GM19463 (cell line): ENCODE results near the gene ZNF878.
"Not testable (repeated sequence)": the region's sequence is repeated elsewhere in the genome, so short reads cannot be mapped to it uniquely, and the experiment has no call there.

Experiments used
- ATAC-seq: cut with Tn5 transposase; IDR thresholded peaks from one replicate; pipeline ENCODE4 v1.9.1; 2021; ENCODE audit warnings: mild to moderate bottlenecking, moderate library complexity; ENCODE audit not compliant: unreplicated experiment

Gene ZNF878

GRCh38 chr19:12052497-12053169 lies at the start of gene ZNF878:
Gene ZNF878 (minus strand): TSS chr19:12052961. CDS start chr19:12052801, 160 bp downstream.
- ATAC-seq, result peak; percentile 83

GRCh38 chr19:12098040-12098439 lies 45.3 kb upstream of the ZNF878 start:
- no peak for ATAC-seq

DNA sequence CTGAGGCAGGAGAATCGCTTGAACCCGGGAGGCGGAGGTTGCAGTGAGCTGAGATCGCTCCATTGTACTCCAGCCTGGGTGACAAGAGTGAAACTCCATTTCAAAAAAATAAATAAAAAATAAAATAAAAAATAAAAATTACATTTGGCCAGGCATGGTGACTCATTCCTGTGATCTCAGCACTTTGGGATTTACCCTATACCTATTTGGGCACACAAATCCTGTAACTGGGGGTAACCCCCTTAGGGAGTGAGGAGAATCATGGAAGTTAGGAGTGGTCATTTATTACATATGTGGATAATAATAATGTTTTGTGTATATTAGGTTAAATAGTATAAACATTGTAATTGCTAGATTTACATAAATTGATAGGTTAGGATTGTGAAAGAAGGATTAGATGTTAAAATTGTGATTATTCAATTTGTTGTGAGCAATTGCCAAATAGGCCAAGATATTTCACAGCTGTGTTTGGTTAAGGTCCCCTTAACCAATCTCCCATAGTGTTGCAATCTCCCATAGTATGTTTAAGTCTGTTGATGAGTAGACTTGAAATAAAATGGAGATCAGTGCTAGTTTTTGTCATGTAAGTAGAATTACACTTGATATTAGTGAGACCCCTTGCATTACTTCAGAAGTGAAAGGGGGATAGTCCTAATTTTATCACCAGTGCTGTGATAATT lies 42.5 kb upstream of the ZNF878 start:
- no peak for ATAC-seq

- no peak for ATAC-seq
Measured at GRCh38 chr19:12093777-12094176, 41.0 kb upstream of the ZNF878 start.

GRCh38 chr19:12092956-12093355 lies 40.2 kb upstream of the ZNF878 start:
- ATAC-seq, result no peak

DNA sequence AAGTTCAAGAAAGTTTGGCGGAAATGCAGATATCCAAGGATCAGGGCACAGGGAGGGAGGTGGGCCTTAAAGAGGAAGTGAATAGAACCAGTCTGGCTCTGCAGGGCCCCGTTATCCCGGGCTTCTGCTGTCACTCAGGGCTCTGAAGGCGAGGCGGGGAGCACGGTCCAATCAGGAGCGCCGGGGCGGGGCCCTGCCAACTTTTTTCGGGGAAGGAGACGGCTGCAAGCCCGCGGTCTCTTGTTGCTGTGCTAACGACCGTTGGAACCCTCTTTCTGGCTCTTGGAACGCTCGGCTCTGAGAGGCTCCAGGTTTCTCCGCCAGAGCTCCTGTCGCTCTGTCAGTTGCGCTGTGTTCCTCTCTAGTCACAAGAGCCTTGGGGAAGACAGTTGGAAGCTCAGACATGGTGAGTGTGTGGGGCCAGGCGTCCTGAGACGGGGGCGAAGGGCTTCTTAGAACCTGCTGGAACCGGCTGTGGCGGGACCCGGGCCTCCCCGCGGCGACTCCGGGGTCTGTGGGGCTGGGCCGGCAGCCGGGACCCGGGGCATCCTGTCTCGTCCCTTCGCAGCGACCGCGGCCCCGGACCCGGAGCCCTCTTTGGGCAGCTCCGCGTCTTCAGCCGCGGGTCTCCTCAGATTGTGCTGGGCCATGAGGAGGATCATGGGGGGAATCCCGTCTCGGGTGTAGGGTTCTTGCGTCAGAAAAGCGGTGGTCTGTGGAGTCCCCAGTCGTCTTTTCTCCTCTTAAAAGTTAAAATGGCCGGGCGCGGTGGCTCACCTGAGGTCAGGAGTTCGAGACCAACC lies 39.5 kb upstream of the ZNF878 start:
- peak; percentile 60 for ATAC-seq

DNA sequence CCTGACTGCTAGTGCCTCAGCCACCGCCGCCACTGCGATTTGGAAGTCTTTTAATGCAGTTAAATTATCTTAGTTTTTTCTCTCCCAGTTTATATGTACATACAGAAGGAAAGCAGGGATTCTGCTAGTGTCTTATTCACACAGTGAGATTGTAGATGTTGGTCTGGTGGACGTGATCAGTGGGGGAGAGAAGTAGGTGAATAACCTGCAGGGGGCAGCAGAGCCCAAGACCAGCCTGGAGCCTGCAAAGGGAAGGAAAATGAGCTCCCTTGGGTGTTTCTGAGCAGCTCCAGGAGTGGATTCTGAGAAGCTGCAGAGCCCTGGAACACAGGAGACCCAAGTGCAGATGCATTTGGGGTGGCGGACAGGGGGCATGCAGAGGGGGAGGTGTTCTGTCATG lies 38.0 kb upstream of the ZNF878 start:
- no peak for ATAC-seq

DNA sequence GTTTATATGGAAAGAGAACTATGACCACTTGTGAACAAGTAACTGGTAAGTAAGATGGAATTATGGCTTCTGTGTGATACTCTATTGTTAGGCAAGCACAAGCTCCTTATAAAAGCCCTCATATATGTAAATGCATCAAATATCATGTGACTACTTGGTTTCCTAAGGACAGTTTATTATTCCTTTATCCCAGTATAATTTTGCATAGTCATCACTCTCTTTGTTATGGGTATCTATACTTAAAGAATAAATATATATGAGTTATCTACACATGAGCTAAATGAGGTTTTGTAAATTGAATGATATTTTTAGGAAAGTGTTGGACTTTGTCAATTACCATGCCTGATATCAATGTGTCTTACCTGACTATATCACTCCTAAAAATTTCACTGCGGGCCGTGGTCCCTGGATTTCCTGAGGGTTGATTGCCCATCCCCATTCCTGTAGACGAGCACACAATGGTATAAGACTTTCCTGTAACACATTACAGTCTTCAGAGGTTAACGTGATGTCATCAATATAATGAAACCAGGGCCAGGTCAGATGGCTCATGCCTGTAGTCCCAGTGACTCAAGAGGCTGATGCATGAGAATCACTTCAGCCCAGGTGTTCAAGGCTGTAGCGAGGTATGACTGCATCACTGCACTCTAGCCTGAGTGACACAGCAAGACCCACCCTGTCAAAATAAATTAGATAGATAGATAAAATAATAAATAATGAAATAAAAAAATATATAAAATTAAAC lies 32.5 kb upstream of the ZNF878 start:
- no peak for ATAC-seq

DNA sequence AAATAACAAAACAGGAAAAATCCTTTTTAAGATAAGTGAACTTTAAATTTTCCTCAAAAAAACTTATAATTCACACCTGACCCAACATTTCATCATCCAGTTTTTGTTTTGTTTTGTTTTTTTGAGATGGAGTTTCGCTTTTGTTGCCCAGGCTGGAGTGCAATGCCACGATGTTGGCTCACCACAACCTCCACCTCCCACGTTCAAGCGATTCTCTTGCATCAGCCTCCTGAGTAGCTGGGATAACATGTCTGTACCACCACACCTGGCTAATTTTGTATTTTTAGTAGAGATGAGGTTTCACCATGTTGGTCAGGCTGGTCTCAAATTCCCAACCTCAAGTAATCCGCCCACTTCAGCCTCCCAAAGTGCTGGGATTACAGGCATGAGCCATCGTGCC lies 30.6 kb upstream of the ZNF878 start:
- not testable (repeated sequence) for ATAC-seq

GRCh38 chr19:12077375-12077774 lies 24.6 kb upstream of the ZNF878 start:
- ATAC-seq, result no peak

DNA sequence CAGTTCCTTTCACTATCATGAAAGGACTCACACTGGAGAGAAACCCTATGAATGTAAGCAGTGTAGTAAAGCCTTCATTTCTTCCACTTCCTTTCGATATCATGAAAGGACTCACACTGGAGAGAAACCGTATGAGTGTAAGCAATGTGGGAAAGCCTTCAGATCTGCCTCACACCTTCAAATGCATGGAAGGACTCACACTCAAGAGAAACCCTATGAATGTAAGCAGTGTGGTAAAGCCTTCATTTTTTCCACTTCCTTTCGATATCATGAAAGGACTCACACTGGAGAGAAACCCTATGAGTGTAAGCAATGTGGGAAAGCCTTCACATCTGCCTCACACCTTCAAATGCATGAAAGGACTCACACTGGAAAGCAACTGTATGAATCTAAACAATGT lies 23.6 kb upstream of the ZNF878 start:
- ATAC-seq, result not testable (repeated sequence)

DNA sequence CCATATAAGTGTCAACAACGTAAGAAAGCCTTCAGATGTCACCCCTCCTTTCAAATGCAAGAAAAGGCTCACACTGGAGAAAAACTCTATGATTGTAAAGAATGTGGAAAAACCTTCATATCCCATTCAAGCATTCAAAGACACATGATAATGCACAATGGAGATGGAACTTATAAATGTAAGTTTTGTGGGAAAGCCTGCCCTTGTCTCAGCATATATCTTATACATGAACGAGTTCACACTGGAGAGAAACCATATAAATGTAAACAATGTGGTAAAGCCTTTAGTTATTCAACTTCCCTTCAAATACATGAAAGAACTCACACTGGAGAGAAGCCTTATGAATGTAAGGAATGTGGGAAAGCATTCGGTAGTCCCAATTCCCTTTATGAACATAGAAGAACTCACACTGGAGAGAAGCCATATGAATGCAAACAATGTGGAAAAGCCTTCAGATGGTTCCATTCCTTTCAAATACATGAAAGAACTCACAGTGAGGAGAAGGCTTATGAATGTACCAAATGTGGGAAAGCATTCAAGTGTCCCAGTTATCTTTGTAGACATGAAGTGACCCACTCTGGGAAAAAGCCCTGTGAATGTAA lies 22.9 kb upstream of the ZNF878 start:
- ATAC-seq, result no peak

- ATAC-seq, result peak; percentile 83
Measured at GRCh38 chr19:12064590-12065538, 12.1 kb upstream of the ZNF878 start, which contains the start of gene ZNF844. Gene ZNF844 (plus strand): TSS chr19:12064731. CDS start chr19:12064874, 143 bp downstream.

- ATAC-seq, result no peak
Measured at GRCh38 chr19:12055784-12056183, 3.0 kb upstream of the ZNF878 start.

DNA sequence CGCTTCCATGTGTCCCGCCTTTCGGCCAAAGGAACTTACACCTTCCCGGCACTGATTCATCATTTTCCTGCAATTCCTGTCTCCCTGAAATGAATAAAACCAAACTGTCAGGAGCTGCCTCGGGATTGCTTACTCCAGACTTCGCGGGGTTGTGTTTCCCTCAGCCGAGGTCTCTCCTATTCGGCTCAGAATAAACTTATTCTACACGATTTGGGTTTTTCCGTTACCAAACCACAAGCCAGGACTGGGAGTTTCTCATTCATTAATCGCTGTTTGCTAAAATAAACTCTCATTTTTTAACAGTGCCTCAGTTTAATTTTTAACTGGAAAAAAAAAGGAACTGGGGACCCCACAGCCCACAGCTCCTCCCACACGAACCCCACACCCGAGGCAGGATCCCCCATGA lies 667 bp downstream of the ZNF878 start:
- no peak for ATAC-seq

- ATAC-seq, result no peak
Measured at GRCh38 chr19:12047868-12048267, 4.9 kb downstream of the ZNF878 start.

DNA sequence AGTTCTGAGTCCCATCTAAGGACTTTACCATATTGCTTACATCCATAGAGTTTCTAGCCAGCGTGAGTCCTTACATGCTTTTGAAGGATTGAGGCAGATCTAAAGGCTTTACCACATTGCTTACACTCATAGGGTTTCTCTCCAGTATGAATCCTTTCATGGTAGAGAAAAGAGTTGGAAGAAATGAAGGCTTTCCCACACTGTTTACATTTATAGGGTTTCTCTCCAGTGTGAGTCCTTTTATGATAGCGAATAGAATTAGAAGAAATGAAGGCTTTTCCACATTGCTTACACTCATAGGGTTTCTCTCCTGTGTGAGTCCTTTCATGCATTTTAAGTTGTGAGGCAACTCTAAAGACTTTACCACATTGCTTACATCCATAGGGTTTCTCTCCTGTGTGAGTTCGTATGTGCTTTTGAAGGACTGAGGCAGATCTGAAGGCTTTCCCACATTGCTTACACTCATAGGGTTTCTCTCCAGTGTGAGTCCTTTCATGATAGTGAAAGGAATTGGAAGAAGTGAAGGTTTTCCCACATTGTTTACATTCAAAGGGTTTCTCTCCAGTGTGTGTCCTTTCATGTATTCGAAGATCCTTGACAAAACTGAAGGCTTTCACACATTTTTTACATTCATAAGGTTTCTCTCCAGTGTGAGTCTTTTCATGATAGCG lies 8.9 kb downstream of the ZNF878 start:
- no peak for ATAC-seq

GRCh38 chr19:12042893-12043292 lies 9.9 kb downstream of the ZNF878 start:
- ATAC-seq, result no peak
